Endothelial cell (in vitro differentiated cells): Measurements from ENCODE around the gene C1QTNF3. TPM values are rescaled to one million over a fixed set of nuclear protein-coding genes. Genes with fewer than 3 reads are reported as not detected.

Source experiments
- DNase-seq: peaks from one replicate; pipeline ENCODE4 v3.0.0; 2021; ENCODE audit warnings: low spot score
- H3K27ac Mint-ChIP-seq: one replicate; pipeline ENCODE4 v1.8.0; 2021; ENCODE audit warnings: mixed read lengths, inconsistent platforms; ENCODE audit not compliant: unreplicated experiment
- H3K27me3 Mint-ChIP-seq: one replicate; pipeline ENCODE4 v1.8.0; 2021; ENCODE audit warnings: mild to moderate bottlenecking, moderate library complexity, mixed read lengths, inconsistent platforms; ENCODE audit not compliant: unreplicated experiment
- H3K36me3 Mint-ChIP-seq: one replicate; pipeline ENCODE4 v1.8.0; 2021; ENCODE audit warnings: mild to moderate bottlenecking, low read depth, mixed read lengths, inconsistent platforms; ENCODE audit not compliant: unreplicated experiment
- H3K4me1 Mint-ChIP-seq: one replicate; pipeline ENCODE4 v1.8.0; 2021; ENCODE audit warnings: mild to moderate bottlenecking, mixed read lengths, inconsistent platforms; ENCODE audit not compliant: unreplicated experiment
- H3K4me3 Mint-ChIP-seq: one replicate; pipeline ENCODE4 v1.8.0; 2021; ENCODE audit warnings: mild to moderate bottlenecking, mixed read lengths, inconsistent platforms; ENCODE audit not compliant: unreplicated experiment
- H3K9me3 Mint-ChIP-seq: one replicate; pipeline ENCODE4 v1.8.0; 2021; ENCODE audit warnings: mixed read lengths, inconsistent platforms; ENCODE audit not compliant: unreplicated experiment
- total RNA-seq: library from RNA; stranded (reverse); fragmentation: NEBNext Ultra II Directional; extraction: Animal tissue kit (Norgen Biotek cat#: 25700); gene quantifications from one replicate; pipeline ENCODE4 v1.2.1, GENCODE V29; 2021; ENCODE audit not compliant: unreplicated experiment
- TF ChIP-seq, protein P1 (sequence below): fragments of 200-600 bp; sonication (generic); IDR thresholded peaks from one replicate; pipeline ENCODE4 v1.5.0; 2021; ENCODE audit warnings: antibody characterized with exemption; ENCODE audit not compliant: unreplicated experiment

C1QTNF3 gene
- total RNA-seq, 1 donor from 2014 or later, result 2.1 TPM

DNA sequence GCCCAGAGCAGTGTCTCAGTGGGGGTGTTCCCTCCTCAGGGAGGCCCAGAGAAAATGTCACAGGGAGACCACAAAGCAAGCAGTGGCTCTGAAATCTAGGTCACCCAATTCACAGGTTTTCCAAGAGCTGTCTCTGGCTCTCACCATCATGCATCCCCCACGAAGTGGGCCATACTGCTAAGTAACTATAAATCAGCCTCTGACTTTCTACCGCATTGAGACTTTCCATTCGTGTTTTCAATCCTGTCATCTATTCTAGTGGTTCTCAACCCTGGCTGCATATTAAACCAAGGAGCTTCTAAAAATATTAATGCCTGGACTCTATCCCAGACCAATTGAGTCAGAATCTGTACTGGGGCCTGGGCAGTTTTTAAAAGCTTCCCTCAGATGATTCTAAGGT lies 2.0 kb upstream of the C1QTNF3 start:
- Mint-ChIP-seq H3K9me3 (no peaks in the 10 kb centered on the region), H3K27me3 (peaks cover under 1% of the 10 kb centered on the region), H3K4me1 (peaks cover 43% of the 10 kb centered on the region), H3K27ac (no peak overlapping the region), H3K36me3 (peaks cover 7% of the 10 kb centered on the region), H3K4me3 (no peak overlapping the region)
- DNase-seq, result no peak
- TF ChIP-seq, protein P1, sequence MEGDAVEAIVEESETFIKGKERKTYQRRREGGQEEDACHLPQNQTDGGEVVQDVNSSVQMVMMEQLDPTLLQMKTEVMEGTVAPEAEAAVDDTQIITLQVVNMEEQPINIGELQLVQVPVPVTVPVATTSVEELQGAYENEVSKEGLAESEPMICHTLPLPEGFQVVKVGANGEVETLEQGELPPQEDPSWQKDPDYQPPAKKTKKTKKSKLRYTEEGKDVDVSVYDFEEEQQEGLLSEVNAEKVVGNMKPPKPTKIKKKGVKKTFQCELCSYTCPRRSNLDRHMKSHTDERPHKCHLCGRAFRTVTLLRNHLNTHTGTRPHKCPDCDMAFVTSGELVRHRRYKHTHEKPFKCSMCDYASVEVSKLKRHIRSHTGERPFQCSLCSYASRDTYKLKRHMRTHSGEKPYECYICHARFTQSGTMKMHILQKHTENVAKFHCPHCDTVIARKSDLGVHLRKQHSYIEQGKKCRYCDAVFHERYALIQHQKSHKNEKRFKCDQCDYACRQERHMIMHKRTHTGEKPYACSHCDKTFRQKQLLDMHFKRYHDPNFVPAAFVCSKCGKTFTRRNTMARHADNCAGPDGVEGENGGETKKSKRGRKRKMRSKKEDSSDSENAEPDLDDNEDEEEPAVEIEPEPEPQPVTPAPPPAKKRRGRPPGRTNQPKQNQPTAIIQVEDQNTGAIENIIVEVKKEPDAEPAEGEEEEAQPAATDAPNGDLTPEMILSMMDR, result no peak

DNA sequence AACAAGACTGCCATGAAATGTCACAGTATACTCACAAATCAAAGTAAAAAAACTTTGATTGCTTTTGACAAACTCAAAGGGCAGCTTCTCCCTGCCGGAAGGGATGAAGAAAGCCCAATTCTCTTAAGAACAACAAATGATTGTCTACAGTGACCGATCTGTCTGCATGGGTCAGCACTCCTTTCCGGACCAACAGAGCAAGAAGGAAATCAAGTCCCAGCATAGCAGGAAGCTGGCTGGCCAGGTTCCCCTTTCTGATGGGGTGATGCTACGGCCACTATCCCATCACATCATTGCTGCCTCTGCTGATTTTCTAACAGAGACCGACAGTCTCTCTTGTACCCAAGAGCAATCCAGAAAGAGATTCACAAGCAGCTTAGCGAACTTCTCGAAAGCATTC lies 692 bp downstream of the C1QTNF3 start:
- H3K36me3 Mint-ChIP-seq, result peaks cover 9% of the 10 kb centered on the region
- no peak overlapping the region for H3K4me3 Mint-ChIP-seq
- H3K27ac Mint-ChIP-seq, result peak overlapping the region; percentile 77
- H3K4me1 Mint-ChIP-seq, result peaks cover 31% of the 10 kb centered on the region
- peak; percentile 17 for DNase-seq
- no peaks in the 10 kb centered on the region for H3K27me3 Mint-ChIP-seq
- TF ChIP-seq, protein P1, result no peak
- no peaks in the 10 kb centered on the region for H3K9me3 Mint-ChIP-seq

DNA sequence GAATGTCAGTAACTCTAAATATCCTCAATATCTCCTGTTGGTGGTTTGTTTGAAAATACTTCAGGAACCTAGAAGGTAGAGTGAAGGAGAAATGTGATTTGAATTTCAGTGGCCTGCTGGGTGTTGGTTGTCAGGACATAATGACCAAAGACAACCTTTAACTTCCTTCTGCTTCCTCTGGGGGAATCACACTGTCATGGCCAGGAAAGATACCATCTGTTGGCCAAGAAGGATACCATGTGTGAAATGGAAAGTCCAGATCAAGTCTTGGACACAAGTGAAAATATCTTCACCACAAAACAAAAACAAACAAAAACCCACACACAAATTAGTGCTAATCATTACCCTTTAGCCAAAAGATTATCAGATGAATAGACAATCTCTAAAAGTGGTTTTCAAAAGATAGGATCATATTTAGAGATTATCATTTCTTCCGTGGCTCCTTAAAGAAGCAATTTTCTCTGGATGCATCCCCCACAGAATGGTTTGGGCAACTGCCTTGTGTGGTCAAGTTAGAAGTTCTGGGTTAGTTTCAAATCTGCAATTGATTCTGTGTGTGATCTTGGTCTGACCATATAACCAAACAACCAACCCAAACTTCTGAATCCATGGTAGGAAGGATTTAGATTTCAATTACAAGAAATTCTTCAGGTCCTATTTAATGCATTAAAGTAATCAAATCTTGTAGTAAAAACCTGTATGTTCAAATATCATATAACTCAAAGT lies 1.6 kb downstream of the C1QTNF3 start:
- Mint-ChIP-seq H3K9me3 (no peaks in the 10 kb centered on the region), H3K27ac (peak overlapping the region; percentile 20), H3K4me1 (peaks cover 31% of the 10 kb centered on the region), H3K4me3 (peak overlapping the region; percentile 23), H3K36me3 (peaks cover 9% of the 10 kb centered on the region), H3K27me3 (no peaks in the 10 kb centered on the region)
- DNase-seq, result no peak
- TF ChIP-seq, protein P1, result no peak

DNA sequence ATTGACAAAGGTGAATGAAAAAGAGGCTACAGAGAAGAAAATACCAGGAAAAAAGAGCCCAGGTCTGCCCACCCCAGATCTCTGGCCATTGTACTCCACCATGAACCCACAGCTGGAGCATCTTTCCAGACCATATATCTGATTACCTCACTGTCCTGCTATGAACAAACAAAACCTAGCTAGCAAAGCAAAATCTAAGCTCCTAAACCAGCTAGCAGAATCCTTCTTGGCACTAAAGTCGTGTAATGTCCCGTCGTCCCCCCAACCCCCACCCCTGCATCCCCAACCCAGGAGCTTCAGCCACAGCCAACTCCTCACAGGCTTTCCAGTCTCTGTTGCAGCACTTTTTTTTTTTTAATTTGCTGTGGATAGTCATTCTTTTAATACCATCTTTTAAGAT lies 2.5 kb downstream of the C1QTNF3 start:
- TF ChIP-seq, protein P1, result no peak
- H3K27me3 Mint-ChIP-seq, result no peaks in the 10 kb centered on the region
- peaks cover 9% of the 10 kb centered on the region for H3K36me3 Mint-ChIP-seq
- H3K9me3 Mint-ChIP-seq, result no peaks in the 10 kb centered on the region
- no peak for DNase-seq
- peaks cover 36% of the 10 kb centered on the region for H3K4me1 Mint-ChIP-seq
- no peak overlapping the region for H3K27ac Mint-ChIP-seq
- H3K4me3 Mint-ChIP-seq, result no peak overlapping the region

DNA sequence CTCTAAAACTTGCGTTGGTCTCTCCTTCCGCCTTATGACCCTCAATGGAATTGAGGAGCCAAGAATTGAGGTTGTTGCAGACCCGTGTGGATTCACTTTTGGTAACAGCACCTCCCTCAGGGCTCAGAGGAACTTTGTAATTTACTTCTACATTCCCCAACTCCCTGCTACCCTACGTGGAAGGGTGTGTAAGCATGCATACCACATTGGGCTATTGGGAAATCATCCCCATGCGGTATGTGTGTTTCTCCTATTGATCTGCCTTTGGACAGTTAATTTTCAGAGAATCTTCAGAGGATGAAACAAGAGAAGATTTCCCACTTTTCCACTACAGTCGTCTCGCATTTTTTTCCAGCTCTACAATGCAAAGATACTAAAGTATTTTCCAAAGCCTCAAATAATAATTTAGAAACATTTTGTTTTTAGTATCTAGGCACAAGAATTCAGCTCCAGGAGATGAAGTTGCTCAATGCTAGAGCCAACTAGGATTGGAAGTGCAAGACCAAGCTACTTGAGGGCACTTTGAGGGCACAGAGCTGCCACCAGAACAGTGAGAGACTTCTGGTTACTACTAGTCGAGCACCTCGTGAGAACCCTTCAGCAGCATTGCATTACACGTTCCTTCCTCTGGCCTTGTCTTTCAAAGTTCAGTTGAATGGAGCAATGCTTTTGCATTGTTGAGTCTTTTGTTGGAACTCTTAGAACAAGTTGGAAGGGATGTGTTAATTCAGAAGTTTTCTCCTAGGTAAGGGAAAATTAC lies 3.4 kb downstream of the C1QTNF3 start:
- TF ChIP-seq, protein P1, result no peak
- H3K9me3 Mint-ChIP-seq, result no peaks in the 10 kb centered on the region
- no peaks in the 10 kb centered on the region for H3K27me3 Mint-ChIP-seq
- DNase-seq, result no peak
- H3K4me3 Mint-ChIP-seq, result no peak overlapping the region
- H3K4me1 Mint-ChIP-seq, result peaks cover 36% of the 10 kb centered on the region
- no peak overlapping the region for H3K27ac Mint-ChIP-seq
- peaks cover 13% of the 10 kb centered on the region for H3K36me3 Mint-ChIP-seq
